Measurements from ENCODE around the gene ART3.
A peak's percentile ranks its signal among the peaks of the same experiment; 100 is the strongest.

The ART3 gene

GRCh38 chr4:76090241-76090691 lies 15.8 kb downstream of the ART3 start:
- CTCF ChIA-PET = interaction anchor here (1.5 kb wide), 1 partner anchor 37 kb away, joined by 3 read pairs; no protein-coding TSS in a partner anchor
- no peak for TF ChIP-seq CTCF (IDR thresholded peaks at IDR 0.05; ENCODE audit: control extremely low read depth, extremely low read depth, low read depth, missing control alignments)
- peak; percentile 41 for DNase-seq (ENCODE audit: extremely low spot score)

GRCh38 chr4:76091052-76091451 lies 16.5 kb downstream of the ART3 start:
- no peak for TF ChIP-seq CTCF (IDR thresholded peaks at IDR 0.05; ENCODE audit: control extremely low read depth, extremely low read depth, low read depth, missing control alignments)
- CTCF ChIA-PET = interaction anchor here (1.1 to 1.5 kb wide), 3 partner anchors 9 to 71 kb away, joined by 3 to 6 read pairs (median 3); no protein-coding TSS in a partner anchor
- no peak for DNase-seq (ENCODE audit: extremely low spot score)
- POLR2A ChIA-PET = no interaction called here

More at GRCh38 chr4:76090241-76090691, 15.8 kb downstream of the ART3 start:
- POLR2A ChIA-PET = no interaction called here

- CTCF ChIA-PET = interaction anchor here (1.2 kb wide), 1 partner anchor 24 kb away, joined by 3 read pairs; no protein-coding TSS in a partner anchor
- POLR2A ChIA-PET = no interaction called here
- no peak for TF ChIP-seq CTCF (IDR thresholded peaks at IDR 0.05; ENCODE audit: control extremely low read depth, extremely low read depth, low read depth, missing control alignments)
- DNase-seq (ENCODE audit: extremely low spot score) = no peak
These were observed 21.1 kb downstream of the ART3 start for GRCh38 chr4:76095568-76095967.

GRCh38 chr4:76096076-76096475 lies 21.6 kb downstream of the ART3 start:
- ChIA-PET CTCF (no interaction called here), POLR2A (no interaction called here)
- no peak for TF ChIP-seq CTCF (IDR thresholded peaks at IDR 0.05; ENCODE audit: control extremely low read depth, extremely low read depth, low read depth, missing control alignments)

GRCh38 chr4:76105652-76106051 lies 31.1 kb downstream of the ART3 start:
- CTCF ChIA-PET = interaction anchor here (1.0 to 2.0 kb wide), 4 partner anchors 8 to 72 kb away, joined by 3 to 9 read pairs (median 3); no protein-coding TSS in a partner anchor
- TF ChIP-seq CTCF (IDR thresholded peaks at IDR 0.05; ENCODE audit: control extremely low read depth, extremely low read depth, low read depth, missing control alignments) = no peak
- POLR2A ChIA-PET = no interaction called here
- no peak for DNase-seq (ENCODE audit: extremely low spot score)

More at GRCh38 chr4:76096076-76096475, 21.6 kb downstream of the ART3 start:
- no peak for DNase-seq (ENCODE audit: extremely low spot score)

- CTCF ChIA-PET = interaction anchor here (0.7 to 1.0 kb wide), 3 partner anchors 16 to 211 kb away, joined by 3 read pairs; no protein-coding TSS in a partner anchor
- no peak for TF ChIP-seq CTCF (IDR thresholded peaks at IDR 0.05; ENCODE audit: control extremely low read depth, extremely low read depth, low read depth, missing control alignments)
- POLR2A ChIA-PET = no interaction called here
- no peak for DNase-seq (ENCODE audit: extremely low spot score)
These were observed 31.9 kb downstream of the ART3 start for GRCh38 chr4:76106442-76106841.
